Myocyte (in vitro differentiated cells): ENCODE measurements around the gene TPGS2. TPM values are rescaled to one million over a fixed set of nuclear protein-coding genes. Genes with fewer than 3 reads are reported as not detected.
A peak's percentile ranks its signal among the peaks of the same experiment; 100 is the strongest.
"Not testable (repeated sequence)": the region's sequence is repeated elsewhere in the genome, so short reads cannot be mapped to it uniquely, and the experiment has no call there.

Experiments used
- DNase-seq: peaks from one replicate; pipeline ENCODE4 v3.0.0-alpha.2; 2012; ENCODE audit warnings: low read depth
- total RNA-seq: library from RNA; depleted of rRNA; stranded (reverse); fragments of >200 nt; gene quantifications from 2 replicates; pipeline ENCODE4 v1.2.3, GENCODE V29; 2014

Gene TPGS2
- total RNA-seq, 1 donor from 2014 or later, result 68.9 TPM

GRCh38 chr18:36825526-36825925 lies 3.3 kb downstream of the TPGS2 start:
- DNase-seq, result no peak

- DNase-seq, result no peak
Observed at GRCh38 chr18:36821681-36822080, 7.1 kb downstream of the TPGS2 start.

GRCh38 chr18:36819621-36820020 lies 9.2 kb downstream of the TPGS2 start:
- no peak for DNase-seq

DNA sequence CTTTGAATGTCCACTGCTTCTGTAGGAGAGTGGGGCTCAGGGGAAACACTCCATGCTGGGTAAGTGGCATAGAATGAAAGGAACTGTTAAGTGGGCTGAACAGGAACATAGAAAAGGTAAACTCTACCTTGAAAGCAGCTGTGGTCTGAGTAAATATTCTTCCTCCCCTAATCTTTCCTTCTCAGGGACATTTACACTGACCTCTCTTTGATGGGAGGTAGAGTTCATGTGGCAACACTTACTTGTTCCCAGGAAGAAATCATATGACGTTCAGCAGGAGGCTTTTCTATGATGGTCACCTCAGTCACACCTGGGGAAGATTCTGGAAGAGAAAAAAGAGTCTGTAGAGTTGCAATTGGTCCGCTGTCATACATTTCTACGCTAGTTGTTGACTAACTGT lies 10.2 kb downstream of the TPGS2 start:
- no peak for DNase-seq

GRCh38 chr18:36817039-36817438 lies 11.8 kb downstream of the TPGS2 start:
- DNase-seq, result no peak

- DNase-seq, result not testable (repeated sequence)
Observed at GRCh38 chr18:36816096-36816495, 12.7 kb downstream of the TPGS2 start.

DNA sequence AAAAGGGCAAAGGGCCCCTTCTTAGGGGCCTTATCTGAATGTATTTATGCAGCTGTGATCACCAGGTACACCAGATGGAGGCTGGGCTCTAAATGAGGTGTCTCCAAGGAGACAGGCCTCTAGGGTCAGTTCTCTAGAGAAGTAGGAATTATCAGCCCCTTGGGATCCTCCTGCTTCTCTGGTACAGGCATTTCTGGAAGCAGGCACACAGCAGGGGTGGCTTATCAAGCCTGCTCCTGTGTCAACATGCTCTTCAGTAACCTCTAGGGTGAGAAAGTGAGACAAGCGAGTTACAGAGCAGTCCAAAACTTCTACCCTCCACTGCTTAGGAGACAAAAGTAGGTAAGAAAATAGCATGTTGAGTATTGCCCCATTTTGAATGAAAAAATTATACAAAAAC lies 13.8 kb downstream of the TPGS2 start:
- no peak for DNase-seq

DNA sequence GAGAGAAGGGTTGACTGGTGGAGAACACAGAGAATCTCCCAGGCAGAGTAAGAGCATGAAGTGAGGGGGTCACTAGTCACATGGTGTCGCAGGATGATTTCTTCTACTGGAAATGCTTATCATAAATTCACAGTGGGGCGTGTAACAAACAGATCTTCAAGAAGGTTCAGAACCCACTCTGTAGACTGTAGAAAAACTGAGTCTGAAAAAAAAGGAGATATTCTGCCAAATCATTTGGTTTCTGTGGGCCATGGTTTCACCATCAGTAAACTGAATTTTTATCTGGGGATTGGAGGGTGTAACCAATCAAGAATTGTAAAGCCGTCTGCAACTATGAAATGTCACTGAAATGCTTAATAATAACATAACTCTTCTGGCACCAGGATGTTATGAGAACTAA lies 15.0 kb downstream of the TPGS2 start:
- DNase-seq, result no peak

- no peak for DNase-seq
Observed at GRCh38 chr18:36813101-36813775, 15.6 kb downstream of the TPGS2 start.

DNA sequence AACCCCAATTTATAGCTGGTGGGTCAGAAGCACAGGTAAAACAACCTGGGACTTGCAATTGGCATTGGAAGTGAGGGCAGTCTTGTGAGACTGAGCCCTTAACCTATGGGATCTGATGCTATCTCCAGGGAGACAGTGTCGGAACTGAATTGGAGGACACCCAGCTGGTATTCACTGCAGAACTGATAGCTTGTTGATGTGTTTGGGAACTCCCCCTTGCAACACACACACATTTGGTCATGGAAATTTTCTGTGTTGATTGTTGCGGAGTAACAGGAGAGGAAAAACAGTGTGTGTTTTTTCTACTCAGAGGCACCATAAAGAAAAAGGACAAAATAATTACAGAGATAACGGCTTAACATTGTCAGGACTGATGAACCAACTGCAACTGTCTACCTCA lies 16.1 kb downstream of the TPGS2 start:
- DNase-seq, result no peak

DNA sequence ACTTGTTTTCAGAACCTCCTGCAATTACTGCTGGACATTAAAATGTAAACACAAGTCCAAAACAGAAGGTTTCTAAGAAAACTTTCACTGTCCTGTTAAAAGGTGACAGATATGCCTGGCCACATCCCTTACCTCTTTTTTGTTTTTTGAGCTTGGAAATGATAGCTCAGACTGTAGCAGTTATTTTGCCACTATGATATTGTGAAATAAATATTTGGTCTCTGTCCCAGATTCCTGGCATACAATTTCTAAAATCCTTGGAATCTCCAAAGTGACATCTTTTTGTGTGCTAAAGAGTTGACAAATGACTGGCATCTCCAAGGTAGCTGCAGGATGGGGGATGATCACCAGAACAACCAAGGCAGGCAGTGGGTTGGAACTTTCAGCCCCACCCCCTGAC lies 16.8 kb downstream of the TPGS2 start:
- DNase-seq, result no peak

- peak; percentile 28 for DNase-seq
Observed at GRCh38 chr18:36811430-36811829, 17.4 kb downstream of the TPGS2 start.

DNA sequence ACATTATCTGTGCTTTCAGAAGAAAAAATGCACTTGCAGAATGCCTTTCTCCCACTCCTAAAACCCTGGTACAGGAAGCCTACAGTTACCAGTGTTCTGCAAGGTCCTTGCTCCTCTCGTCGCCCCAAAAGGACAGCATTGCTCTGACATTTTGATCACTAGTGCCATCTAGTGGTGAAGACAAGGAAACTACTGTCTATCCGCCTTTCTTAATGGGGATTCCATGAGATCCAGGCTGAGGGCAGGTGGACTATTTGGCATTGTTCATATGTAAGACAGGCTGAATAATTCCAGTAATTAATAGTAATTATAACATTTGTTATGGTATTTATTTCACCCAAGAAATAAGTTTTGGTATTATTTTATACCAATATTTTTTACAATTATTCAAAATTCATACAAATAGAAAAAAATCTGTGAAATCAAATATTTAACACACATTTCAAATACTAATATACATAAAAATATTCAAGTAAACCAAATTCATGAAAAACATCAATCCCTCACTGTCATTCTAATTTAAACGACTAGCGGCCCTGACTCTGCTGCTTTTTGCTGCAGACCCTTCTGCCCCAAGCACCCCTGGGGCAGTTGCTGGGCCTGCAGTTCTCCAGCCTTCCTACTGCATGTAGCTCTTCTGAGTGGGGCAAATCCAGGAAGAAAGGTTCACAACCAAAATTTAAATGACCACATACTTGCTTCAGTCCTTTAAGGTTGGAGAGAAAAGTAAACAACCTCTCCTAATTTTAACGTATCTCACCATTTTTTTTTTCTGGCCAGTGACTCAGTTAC lies 19.0 kb downstream of the TPGS2 start:
- DNase-seq, result peak; percentile 80

DNA sequence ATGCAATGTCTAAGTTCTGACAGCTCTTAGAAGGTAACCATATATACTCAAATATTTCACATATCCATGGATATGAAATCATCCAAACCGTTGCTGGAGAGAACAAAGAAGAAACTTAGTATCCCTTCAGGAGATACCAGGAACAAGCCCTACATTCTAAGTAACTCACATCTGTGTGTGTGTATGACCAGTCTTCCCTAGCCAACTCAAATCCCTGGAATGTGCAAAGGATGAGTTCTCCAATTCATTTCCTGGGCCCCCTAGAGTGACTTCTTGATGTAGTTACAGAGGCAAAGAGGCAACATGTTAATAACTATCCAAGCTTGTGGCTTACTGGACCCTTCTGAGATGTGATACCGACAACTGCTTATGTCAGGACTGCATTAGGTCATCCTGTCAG lies 20.1 kb downstream of the TPGS2 start:
- DNase-seq, result no peak

DNA sequence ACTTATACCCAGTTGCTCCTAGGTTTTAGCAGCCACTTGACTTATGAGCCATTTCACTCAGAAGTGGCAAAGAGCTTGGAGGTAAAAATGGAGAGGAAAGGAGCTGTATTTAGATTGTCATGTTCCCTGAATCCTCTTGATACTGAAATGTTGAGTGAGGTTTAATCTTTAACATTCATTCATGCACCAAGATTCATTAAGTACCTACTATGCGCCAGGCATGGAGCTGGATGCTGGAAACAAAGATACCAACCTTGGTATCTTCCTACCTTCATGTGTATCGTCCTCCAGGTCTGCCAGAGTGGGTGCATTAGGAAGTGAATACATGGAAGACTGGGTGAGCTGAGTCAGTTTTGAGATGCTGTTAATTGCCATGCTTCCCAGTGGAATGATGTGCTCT lies 23.7 kb downstream of the TPGS2 start:
- no peak for DNase-seq

GRCh38 chr18:36798738-36799473 lies 29.9 kb downstream of the TPGS2 start:
- DNase-seq, result no peak

DNA sequence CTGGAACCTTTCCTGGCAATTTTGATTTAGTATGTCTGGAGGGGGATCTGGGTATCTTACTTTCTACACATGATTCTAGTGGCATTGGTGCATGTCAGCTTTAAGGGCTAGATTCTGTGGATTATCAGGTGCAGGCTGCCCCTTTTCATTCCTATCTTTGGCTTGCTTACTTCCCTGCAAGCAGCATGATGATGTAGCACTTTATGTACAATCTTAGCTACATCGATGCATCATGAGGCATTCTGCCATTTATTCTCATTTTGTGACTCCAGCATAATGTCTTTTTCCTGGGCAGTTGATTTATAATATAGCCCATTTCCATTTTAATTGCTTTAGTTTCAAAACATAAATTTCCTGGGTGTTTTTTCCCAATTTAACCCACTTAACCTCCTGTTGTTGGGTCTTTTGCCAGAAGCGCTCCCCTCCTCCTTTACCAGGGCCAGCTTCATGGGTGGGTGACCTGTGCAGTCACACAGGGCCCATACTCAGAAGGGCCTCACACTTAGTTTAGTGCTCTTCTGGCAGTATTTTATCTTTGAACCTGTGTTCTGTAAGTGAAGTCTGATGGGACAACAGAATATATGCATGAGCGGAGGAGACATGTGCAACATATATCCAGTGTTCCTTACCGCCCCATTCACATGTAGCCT lies 36.0 kb downstream of the TPGS2 start:
- DNase-seq, result no peak

DNA sequence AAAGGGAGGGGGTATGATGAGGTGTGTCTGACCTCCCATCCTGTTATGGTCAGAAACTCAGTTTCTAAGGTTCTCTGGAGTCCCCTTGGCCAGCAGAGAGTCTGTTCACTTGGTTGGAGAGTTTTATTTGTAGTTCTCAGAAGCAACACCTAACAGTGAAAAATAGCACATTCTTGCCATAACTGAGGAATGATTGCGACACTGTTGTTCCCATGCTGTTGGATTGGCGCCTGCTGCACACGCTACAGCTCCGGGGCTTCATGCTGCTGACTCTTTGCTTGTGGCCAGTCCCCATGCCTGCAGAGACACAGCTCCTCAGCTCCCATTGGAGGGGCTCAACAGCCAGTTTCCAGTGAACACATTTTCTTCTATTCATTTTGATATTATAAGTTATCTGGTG lies 42.1 kb downstream of the TPGS2 start:
- peak; percentile 62 for DNase-seq

- DNase-seq, result no peak
Observed at GRCh38 chr18:36783792-36784191, 45.0 kb downstream of the TPGS2 start.

DNA sequence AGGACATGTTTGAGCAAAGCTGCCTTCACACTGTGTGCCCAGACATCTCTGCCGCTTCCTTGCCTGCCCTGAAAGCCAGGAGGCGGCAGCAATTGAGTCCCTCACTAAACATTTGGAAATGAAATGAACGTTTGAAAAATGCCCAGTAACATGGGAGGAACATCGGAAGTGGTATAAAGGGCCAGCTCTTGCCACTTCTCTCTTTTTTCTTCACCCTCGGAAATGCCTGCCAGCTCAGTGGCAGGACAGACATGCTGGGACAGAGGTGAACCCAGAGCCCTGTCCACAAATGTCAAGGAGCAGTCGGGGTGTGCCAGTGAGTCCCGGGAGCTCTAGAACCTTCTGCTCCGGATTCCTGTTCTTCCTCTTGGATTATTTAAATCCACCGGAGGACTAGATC lies 46.1 kb downstream of the TPGS2 start:
- DNase-seq, result no peak

DNA sequence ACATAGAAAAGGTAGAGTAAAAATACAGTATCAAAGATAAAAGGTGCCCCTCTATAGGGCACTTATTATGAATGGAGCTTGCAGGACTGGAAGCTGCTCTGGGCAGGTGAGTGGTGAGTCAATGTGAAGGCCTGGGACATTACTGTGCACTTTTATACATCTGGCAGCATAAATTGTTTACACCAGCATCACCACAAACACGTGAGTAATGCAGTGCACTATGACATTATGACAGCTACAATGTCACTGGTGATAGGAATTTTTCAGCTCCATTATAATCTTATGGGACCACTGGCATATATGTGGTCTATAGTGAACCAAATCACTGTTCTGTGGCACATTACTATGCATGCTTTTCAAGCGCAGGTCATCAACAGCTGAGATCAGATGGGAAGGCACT lies 48.1 kb downstream of the TPGS2 start:
- no peak for DNase-seq

DNA sequence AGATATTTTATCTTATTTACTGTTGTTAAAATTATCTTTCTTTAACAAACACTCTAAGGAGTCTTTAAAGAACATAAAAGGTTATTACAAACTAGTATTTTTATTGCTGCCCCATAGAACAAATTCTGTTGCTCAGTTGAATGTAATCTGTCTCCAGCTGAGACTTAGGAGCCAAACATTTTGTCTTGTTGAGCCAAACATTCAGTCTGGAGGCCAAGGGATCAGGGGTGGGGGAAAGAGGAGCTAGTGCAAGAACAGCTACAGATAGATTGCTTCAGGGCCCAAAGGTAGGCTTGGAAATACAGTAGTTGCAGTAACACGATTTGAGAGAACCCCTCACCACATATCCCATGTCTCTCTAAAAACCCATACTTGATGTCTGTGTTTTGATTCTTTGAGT lies 51.2 kb downstream of the TPGS2 start:
- DNase-seq, result no peak
